LNCaP clone FGC (cell line): Measurements from ENCODE around the gene IRF9.

ENCODE experiments used
- DNase-seq: peaks from one replicate; pipeline ENCODE4 v3.0.0-alpha.2; 2011; ENCODE audit warnings: low read depth
- H3K4me3 ChIP-seq: 2 replicates; pipeline ENCODE4 v1.5.1; 2011; ENCODE audit warnings: mild to moderate bottlenecking, low read depth, low read length, control low read depth
- TF ChIP-seq, protein P1 (sequence below): IDR thresholded peaks from 2 replicates; pipeline ENCODE4 v1.5.1; 2012; ENCODE audit warnings: mild to moderate bottlenecking; ENCODE audit not compliant: control insufficient read depth, insufficient read depth; ENCODE audit errors: extremely low read depth

IRF9 gene

GRCh38 chr14:24204163-24205146, 43.4 kb downstream of the IRF9 start:
- no peak for DNase-seq
- no peak overlapping the region for H3K4me3 ChIP-seq
- TF ChIP-seq, protein P1, sequence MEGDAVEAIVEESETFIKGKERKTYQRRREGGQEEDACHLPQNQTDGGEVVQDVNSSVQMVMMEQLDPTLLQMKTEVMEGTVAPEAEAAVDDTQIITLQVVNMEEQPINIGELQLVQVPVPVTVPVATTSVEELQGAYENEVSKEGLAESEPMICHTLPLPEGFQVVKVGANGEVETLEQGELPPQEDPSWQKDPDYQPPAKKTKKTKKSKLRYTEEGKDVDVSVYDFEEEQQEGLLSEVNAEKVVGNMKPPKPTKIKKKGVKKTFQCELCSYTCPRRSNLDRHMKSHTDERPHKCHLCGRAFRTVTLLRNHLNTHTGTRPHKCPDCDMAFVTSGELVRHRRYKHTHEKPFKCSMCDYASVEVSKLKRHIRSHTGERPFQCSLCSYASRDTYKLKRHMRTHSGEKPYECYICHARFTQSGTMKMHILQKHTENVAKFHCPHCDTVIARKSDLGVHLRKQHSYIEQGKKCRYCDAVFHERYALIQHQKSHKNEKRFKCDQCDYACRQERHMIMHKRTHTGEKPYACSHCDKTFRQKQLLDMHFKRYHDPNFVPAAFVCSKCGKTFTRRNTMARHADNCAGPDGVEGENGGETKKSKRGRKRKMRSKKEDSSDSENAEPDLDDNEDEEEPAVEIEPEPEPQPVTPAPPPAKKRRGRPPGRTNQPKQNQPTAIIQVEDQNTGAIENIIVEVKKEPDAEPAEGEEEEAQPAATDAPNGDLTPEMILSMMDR: no peak

DNA sequence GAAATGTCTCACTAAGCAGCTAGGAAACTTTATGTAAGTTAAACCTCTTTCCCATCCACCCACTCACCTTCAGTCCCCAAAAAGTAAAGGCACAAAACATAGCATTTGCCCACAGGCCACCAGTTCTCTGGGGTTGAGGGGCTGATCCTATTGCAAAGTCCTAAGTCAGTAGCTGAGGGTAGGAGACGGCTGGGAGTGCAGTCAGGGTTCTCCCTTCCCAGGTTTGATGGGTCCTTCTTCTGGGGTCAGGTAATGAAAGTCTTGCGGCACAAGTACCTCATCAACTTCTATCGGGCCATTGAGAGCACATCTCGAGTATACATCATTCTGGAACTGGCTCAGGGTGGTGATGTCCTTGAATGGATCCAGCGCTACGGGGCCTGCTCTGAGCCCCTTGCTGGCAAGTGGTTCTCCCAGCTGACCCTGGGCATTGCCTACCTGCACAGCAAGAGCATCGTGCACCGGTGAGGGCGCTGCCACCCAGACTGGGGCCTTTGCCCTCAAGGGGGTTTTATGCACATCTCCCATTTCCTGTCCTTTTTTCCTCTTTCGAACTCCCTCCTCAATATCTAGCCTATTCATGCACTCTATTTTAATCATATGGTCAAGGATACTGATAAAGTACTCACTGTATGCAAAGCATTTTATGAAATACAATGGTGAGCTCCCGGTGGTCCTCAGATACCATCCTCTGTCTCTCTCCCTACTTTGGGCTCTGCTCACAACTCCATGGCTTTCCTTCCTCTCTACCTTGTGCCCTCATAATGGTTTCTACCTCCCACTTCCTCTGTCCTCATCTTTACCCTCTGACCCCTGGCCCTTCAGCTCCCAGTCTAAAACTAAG, 45.4 kb downstream of the IRF9 start:
- H3K4me3 ChIP-seq: no peak overlapping the region
- DNase-seq: no peak
- TF ChIP-seq, protein P1: no peak

DNA sequence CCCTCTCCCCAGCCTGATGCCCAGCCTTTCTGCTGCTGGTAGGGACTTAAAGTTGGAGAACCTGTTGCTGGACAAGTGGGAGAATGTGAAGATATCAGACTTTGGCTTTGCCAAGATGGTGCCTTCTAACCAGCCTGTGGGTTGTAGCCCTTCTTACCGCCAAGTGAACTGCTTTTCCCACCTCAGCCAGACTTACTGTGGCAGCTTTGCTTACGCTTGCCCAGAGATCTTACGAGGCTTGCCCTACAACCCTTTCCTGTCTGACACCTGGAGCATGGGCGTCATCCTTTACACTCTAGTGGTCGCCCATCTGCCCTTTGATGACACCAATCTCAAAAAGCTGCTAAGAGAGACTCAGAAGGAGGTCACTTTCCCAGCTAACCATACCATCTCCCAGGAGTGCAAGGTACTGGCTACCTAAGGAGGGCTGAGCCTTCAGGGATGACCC, 46.1 kb downstream of the IRF9 start:
- TF ChIP-seq, protein P1: no peak
- H3K4me3 ChIP-seq: no peak overlapping the region
- no peak for DNase-seq

GRCh38 chr14:24207625-24208024, 46.6 kb downstream of the IRF9 start:
- TF ChIP-seq, protein P1: no peak
- DNase-seq: no peak
- H3K4me3 ChIP-seq: no peak overlapping the region

- DNase-seq: no peak
- TF ChIP-seq, protein P1: no peak
- no peak overlapping the region for H3K4me3 ChIP-seq
These were observed 50.2 kb downstream of the IRF9 start for GRCh38 chr14:24211311-24211710.

- DNase-seq: peak; percentile 74
- H3K4me3 ChIP-seq: peak within 1 kb of the TSS; percentile 64
- TF ChIP-seq, protein P1: no peak
These were observed 52.1 kb downstream of the IRF9 start, which contains the start of gene CHMP4A for GRCh38 chr14:24212924-24213865. Gene CHMP4A (minus strand): TSS chr14:24213488. CDS start chr14:24213439, 49 bp downstream.
